CD4-positive, alpha-beta memory T cell (primary cell): ENCODE results near the gene TUBB4A. TPM values are rescaled to one million over a fixed set of nuclear protein-coding genes. Genes with fewer than 3 reads are reported as not detected.
A peak's percentile ranks its signal among the peaks of the same experiment; 100 is the strongest.

Source experiments
- CTCF ChIA-PET: fragments of 350-600 bp; sonication (Branson Sonifier 250); formaldehyde crosslinking; loops from one replicate; lab custom pipeline; 2021; ENCODE audit warnings: inconsistent platforms; ENCODE audit not compliant: partially characterized antibody; lab: Charles Lee
- POLR2A ChIA-PET: fragments of 350-600 bp; sonication (Branson Sonifier 250); formaldehyde crosslinking; loops from one replicate; lab custom pipeline; 2021; ENCODE audit not compliant: partially characterized antibody; lab: Charles Lee
- DNase-seq, 5 donors: peaks; one replicate each; pipeline versions ENCODE4 v3.0.0 to v3.0.0-alpha.2; 2020 to 2022; ENCODE audit warnings: mixed read lengths in 1 of 5
- H3K27ac ChIP-seq: one replicate; pipeline ENCODE4 v1.7.0; 2013; ENCODE audit warnings: low read depth, low read length
- H3K27me3 ChIP-seq: 2 replicates; pipeline ENCODE4 v1.7.0; 2013; ENCODE audit warnings: mild to moderate bottlenecking, low read length, moderate library complexity; ENCODE audit not compliant: insufficient read depth
- H3K36me3 ChIP-seq: 2 replicates; pipeline ENCODE4 v1.7.0; 2013; ENCODE audit warnings: mild to moderate bottlenecking, low read length, moderate library complexity; ENCODE audit not compliant: insufficient read depth
- H3K4me1 ChIP-seq: 2 replicates; pipeline ENCODE4 v1.7.0; 2013; ENCODE audit warnings: mild to moderate bottlenecking, low read length, moderate library complexity; ENCODE audit not compliant: insufficient read depth
- H3K4me3 ChIP-seq, 2 donors: one replicate each; pipeline ENCODE4 v1.7.0; 2013; ENCODE audit warnings: low read length in 2 of 2, mild to moderate bottlenecking in 1 of 2
- H3K9me3 ChIP-seq, 2 donors: one replicate each; pipeline ENCODE4 v1.7.0; 2013; ENCODE audit warnings: low read length in 2 of 2, control low read depth in 1 of 2; ENCODE audit not compliant: control insufficient read depth in 1 of 2
- H3K27ac Mint-ChIP-seq, 7 donors: one replicate each; pipeline ENCODE4 v1.8.0; 2020 to 2021; ENCODE audit warnings: mixed read lengths in 7 of 7, mild to moderate bottlenecking in 6 of 7, inconsistent platforms in 3 of 7, moderate library complexity in 3 of 7
- H3K27me3 Mint-ChIP-seq, 2 donors: one replicate each; pipeline ENCODE4 v1.8.0; 2020 to 2021; ENCODE audit warnings: mixed read lengths in 2 of 2
- H3K36me3 Mint-ChIP-seq, 2 donors: one replicate each; pipeline ENCODE4 v1.8.0; 2020 to 2021; ENCODE audit warnings: mixed read lengths in 2 of 2, inconsistent platforms in 1 of 2, mild to moderate bottlenecking in 1 of 2
- H3K4me1 Mint-ChIP-seq, 4 donors: one replicate each; pipeline ENCODE4 v1.8.0; 2020 to 2021; ENCODE audit warnings: mixed read lengths in 4 of 4, mild to moderate bottlenecking in 1 of 4
- H3K4me3 Mint-ChIP-seq, 8 donors: one replicate each; pipeline ENCODE4 v1.8.0; 2020 to 2021; ENCODE audit warnings: mixed read lengths in 8 of 8, mild to moderate bottlenecking in 7 of 8, moderate library complexity in 6 of 8, inconsistent platforms in 3 of 8
- H3K9me3 Mint-ChIP-seq, 8 donors: one replicate each; pipeline ENCODE4 v1.8.0; 2020 to 2021; ENCODE audit warnings: mixed read lengths in 8 of 8, mild to moderate bottlenecking in 5 of 8, inconsistent platforms in 3 of 8, moderate library complexity in 1 of 8
- intact Hi-C: fragments of 100-400 bp; cut with micrococcal nuclease; formaldehyde crosslinking; loops from one replicate; pipeline ENCODE4 v1.15.1; 2023
- polyA plus RNA-seq, 2 donors: library from polyadenylated mRNA; unstranded; fragments of 300-500 nt; fragmentation: Illumina TruSeq; gene quantifications; one replicate each; pipeline ENCODE4 v1.2.3, GENCODE V29; 2021
- total RNA-seq, 2 experiments: library from RNA; stranded (reverse); gene quantifications; one replicate each; pipeline ENCODE4 v1.2.3, GENCODE V29; 2021

The TUBB4A gene
- total and polyA plus RNA-seq, 4 experiments from 2014 or later: 1.5 to 4.7 (median 2.9) TPM

DNA sequence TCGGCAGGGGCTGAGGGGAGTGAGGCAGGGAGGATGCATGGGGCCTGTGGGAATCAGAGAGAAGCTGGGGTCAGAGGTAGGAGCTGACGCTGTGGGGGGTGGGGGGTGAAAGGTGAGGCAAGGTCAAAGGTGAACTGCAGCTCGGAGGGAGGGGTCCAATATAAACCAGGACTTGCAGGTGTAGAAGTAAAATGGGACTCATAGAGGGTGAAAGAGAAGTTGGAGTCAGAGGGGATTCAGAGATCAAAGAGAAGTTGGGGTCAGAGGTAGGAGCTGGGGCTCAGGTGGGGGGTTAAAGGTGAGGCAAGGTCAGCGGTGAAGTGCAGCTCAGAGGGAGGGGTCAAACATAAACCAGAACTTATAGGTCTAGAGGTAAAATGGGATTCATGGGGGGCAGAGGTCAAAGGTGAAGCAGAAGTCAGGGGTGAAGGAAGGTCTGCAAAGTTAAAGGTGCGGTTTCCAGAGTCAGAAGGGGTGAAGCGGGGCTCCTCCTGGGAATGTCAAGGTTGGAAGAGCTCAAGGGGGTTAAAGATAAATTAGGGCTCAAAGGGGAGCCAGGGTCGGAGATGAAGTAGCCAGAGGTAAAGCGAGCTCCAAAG lies 7.6 kb downstream of the TUBB4A start:
- CTCF ChIA-PET: no interaction called here

DNA sequence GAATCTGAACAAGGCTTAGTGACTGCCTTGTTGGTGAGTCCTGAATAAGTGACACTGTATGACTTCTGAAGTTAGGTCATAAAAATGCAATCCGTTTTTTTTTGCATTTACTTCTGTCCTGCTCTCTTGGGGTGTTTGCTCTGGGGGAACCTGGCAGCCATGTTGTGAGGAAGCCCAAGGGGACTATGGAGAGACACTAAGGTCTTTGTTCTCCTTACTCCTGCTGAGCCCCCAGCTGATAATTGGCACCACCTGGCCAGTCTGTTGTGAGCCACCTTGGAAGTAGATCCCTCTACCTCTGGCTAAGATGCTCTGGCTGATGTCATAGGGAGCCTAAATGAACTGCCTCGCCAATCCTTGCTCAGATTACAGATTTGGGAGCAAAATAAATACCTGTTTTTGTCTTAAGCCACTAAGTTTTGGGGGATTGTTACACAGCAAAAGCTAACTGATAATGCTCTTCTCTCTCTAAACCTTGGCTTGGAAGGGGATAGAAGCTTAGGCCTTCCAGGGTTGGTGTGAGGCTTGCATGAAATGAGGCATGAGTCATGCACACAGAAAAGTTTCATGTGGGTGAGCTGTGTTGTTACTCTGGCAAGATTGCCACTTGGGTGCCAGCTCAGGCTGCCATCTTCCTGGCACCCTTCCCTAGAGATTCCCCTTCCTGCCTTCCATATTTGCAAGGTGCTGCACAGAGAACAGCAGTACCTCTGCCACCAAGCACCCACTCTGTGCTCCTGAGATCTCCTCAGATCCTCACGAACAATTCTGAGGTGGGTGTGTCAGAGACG lies 10.1 kb downstream of the TUBB4A start:
- Histone ChIP-seq H3K36me3 (no peaks in the 10 kb centered on the region), H3K27me3 (no peaks in the 10 kb centered on the region), H3K4me1 (peaks cover 13% of the 10 kb centered on the region), H3K4me3 (no peak overlapping the region), H3K9me3 (no peaks in the 10 kb centered on the region), H3K27ac (no peak overlapping the region)
- Mint-ChIP-seq H3K4me3 (no peak overlapping the region), H3K27me3 (no peaks in the 10 kb centered on the region), H3K36me3 (peaks cover 0 to 3% of the 10 kb centered on the region in 2 donors), H3K27ac (peak overlapping the region in 1 of 7 donors; percentile 48), H3K9me3 (peaks cover 0 to 9% (median 3%) of the 10 kb centered on the region in 8 donors), H3K4me1 (peaks cover 10 to 21% (median 12%) of the 10 kb centered on the region in 4 donors)
- no peak for DNase-seq
- ChIA-PET POLR2A (interaction anchor here (2.1 kb wide), 1 partner anchor 10 kb away, joined by 9 read pairs; the partner anchor contains the start of gene DENND1C), CTCF (interaction anchor here (1.3 kb wide), 1 partner anchor 11 kb away, joined by 3 read pairs; no protein-coding TSS in a partner anchor)
- intact Hi-C loops: no loop called here

More for the DNA sequence above, 7.6 kb downstream of the TUBB4A start:
- H3K4me3 ChIP-seq: no peak overlapping the region
- H3K27ac ChIP-seq: no peak overlapping the region
- Mint-ChIP-seq H3K4me1 (peaks cover 9 to 16% (median 13%) of the 10 kb centered on the region in 4 donors), H3K27me3 (peaks cover 0 to 4% of the 10 kb centered on the region in 2 donors), H3K27ac (peak overlapping the region in 1 of 7 donors; percentile 86), H3K9me3 (peaks cover 0 to 9% (median 3%) of the 10 kb centered on the region in 8 donors), H3K4me3 (no peak overlapping the region), H3K36me3 (peaks cover 0 to 3% of the 10 kb centered on the region in 2 donors)
- intact Hi-C loops: no loop called here
- H3K9me3 ChIP-seq: no peaks in the 10 kb centered on the region
- POLR2A ChIA-PET: no interaction called here
- DNase-seq: no peak
- H3K27me3 ChIP-seq: no peaks in the 10 kb centered on the region
- no peaks in the 10 kb centered on the region for H3K36me3 ChIP-seq
- peaks cover 7% of the 10 kb centered on the region for H3K4me1 ChIP-seq

DNA sequence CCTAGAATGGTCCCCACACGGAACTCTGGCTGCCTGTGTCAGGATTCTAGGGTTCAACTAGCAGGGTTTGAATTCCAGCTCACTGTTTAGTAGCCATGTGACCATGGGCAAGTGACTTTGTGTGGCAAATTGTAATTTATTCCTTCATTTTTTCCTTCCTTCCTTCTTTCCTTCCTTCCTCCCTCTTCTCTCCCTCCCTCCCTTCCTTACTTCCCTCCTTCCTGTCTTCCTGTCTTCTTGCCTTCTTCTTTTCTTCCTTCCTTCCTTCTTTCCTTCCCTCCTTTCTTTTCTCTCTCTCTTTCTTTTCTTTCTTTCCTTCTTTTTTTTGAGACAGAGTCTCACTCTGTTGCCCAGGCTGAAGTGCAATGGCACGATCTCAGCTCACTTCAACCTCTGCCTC lies 12.0 kb downstream of the TUBB4A start:
- Histone ChIP-seq H3K4me3 (peak overlapping the region in 1 of 2 donors; percentile 43), H3K36me3 (no peaks in the 10 kb centered on the region), H3K27me3 (no peaks in the 10 kb centered on the region), H3K27ac (peak overlapping the region; percentile 41), H3K9me3 (no peaks in the 10 kb centered on the region), H3K4me1 (peaks cover 13% of the 10 kb centered on the region)
- Mint-ChIP-seq H3K4me3 (peak overlapping the region; percentile 77 to 88 (median 82)), H3K9me3 (peaks cover 0 to 9% (median 3%) of the 10 kb centered on the region in 8 donors), H3K4me1 (peaks cover 10 to 21% (median 12%) of the 10 kb centered on the region in 4 donors), H3K36me3 (peaks cover 0 to 3% of the 10 kb centered on the region in 2 donors), H3K27me3 (no peaks in the 10 kb centered on the region), H3K27ac (peak overlapping the region; percentile 39 to 91 (median 75))
- no peak for DNase-seq
- ChIA-PET CTCF (interaction anchor here (1.5 kb wide), 1 partner anchor 27 kb away, joined by 4 read pairs; no protein-coding TSS in a partner anchor), POLR2A (interaction anchor here (0.8 to 1.5 kb wide), 2 partner anchors 9 to 118 kb away, joined by 3 to 11 read pairs; partner anchors contain the start of gene DENND1C)
- intact Hi-C loops: no loop called here

DNA sequence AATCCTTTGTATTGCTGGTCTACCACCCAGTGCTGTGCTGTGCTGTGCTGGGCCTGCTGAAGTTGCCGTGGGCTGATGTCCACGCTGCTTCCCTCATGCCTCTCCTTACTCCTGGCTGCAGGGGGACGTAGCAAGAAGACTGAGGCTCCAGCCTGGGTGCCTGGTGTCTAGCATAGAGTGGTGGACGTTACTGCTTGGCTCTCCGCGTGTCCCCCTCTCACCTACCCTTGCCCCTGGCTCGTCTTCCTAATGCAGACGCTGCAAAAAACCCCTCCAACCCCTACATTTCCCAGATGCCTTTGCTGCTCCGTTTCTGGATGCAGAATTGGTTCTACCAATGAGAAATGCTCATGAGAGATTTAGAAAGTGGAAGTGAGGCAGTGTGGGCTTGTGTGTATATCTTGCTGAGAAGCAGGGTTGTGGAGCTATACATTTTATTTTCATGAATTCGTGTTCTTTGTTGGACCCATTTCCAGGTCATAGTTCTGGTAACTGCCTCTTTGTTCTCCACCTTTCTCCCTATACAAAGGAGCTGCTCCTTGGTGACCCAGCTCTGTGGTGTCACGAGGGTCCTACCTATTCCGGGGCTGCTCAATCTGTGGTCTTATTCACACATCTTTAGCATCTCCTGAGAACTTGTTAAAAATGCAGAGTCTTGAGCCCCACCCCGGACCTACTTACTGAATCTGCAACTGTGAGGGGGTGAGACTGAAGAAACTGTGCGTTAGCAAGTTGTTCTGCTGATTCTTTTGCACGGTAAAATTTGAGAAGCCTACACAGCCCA lies 12.6 kb downstream of the TUBB4A start:
- ChIA-PET CTCF (no interaction called here), POLR2A (interaction anchor here (1.5 kb wide), 1 partner anchor 8 kb away, joined by 11 read pairs; the partner anchor contains the start of gene DENND1C)
- intact Hi-C loops: no loop called here
- peak overlapping the region; percentile 41 for H3K27ac ChIP-seq
- H3K36me3 Mint-ChIP-seq: peaks cover 0 to 3% of the 10 kb centered on the region in 2 donors
- DNase-seq: peak in 1 of 5 donors; percentile 10
- no peaks in the 10 kb centered on the region for H3K36me3 ChIP-seq
- H3K27ac Mint-ChIP-seq: peak overlapping the region; percentile 39 to 80 (median 74)
- H3K9me3 Mint-ChIP-seq: peaks cover 0 to 9% (median 3%) of the 10 kb centered on the region in 8 donors
- H3K4me1 ChIP-seq: peaks cover 13% of the 10 kb centered on the region
- H3K9me3 ChIP-seq: no peaks in the 10 kb centered on the region
- H3K27me3 Mint-ChIP-seq: no peaks in the 10 kb centered on the region
- peak overlapping the region; percentile 34 to 43 for H3K4me3 ChIP-seq
- peak overlapping the region; percentile 77 to 88 (median 82) for H3K4me3 Mint-ChIP-seq
- H3K4me1 Mint-ChIP-seq: peaks cover 10 to 21% (median 12%) of the 10 kb centered on the region in 4 donors
- no peaks in the 10 kb centered on the region for H3K27me3 ChIP-seq

DNA sequence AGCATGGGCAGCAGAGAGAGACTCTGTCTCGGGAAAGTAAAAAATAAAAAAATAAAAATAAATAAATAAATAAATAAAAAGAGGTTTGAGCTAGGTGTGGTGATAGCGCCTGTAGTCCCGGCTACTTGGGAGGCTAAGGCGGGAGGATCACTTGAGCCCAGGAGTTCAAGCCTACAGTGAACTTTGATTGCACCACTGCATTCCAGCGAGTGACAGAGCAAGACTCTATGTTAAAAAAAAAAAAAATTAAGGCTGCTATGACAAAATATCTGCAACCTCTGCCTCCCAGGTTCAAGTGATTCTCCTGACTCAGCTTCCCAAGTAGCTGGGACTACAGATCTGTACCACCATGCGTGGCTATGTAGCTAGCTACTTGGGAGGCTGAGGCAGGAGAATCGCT lies 17.3 kb downstream of the TUBB4A start:
- no peak overlapping the region for H3K27ac ChIP-seq
- no peaks in the 10 kb centered on the region for H3K36me3 ChIP-seq
- no peak overlapping the region for H3K27ac Mint-ChIP-seq
- peaks cover 39% of the 10 kb centered on the region for H3K4me1 ChIP-seq
- intact Hi-C loops: no loop called here
- H3K27me3 Mint-ChIP-seq: no peaks in the 10 kb centered on the region
- no peaks in the 10 kb centered on the region for H3K9me3 ChIP-seq
- POLR2A ChIA-PET: interaction anchor here (1.9 kb wide), 1 partner anchor 60 kb away, joined by 4 read pairs; the partner anchor contains the start of gene KHSRP
- no peaks in the 10 kb centered on the region for H3K9me3 Mint-ChIP-seq
- no peaks in the 10 kb centered on the region for H3K27me3 ChIP-seq
- no peak for DNase-seq
- peaks cover 25 to 46% (median 30%) of the 10 kb centered on the region in 4 donors for H3K4me1 Mint-ChIP-seq
- H3K36me3 Mint-ChIP-seq: peaks cover 3 to 15% of the 10 kb centered on the region in 2 donors
- no peak overlapping the region for H3K4me3 Mint-ChIP-seq
- CTCF ChIA-PET: interaction anchor here (0.6 kb wide), 1 partner anchor 419 kb away, joined by 5 read pairs; no protein-coding TSS in a partner anchor
- no peak overlapping the region for H3K4me3 ChIP-seq

DNA sequence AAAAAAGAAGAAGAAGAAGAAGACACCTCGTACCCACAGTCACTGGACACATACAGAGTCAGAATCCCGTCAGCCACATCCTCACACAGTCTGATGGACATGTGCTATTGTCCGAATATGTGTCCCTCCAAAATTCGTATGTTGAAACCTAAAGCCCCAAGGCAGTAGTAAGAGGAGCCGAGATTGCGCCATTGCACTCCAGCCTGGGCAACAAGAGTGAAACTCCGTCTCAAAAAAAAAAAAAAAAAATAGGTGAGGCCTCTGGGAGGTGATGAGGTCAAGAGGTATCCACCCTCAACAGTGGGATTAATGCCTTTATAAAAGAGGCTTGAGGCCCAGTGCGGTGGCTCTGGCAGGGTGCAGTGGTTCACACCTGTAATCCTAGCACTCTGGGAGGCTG lies 17.9 kb downstream of the TUBB4A start:
- ChIA-PET POLR2A (no interaction called here), CTCF (interaction anchor here (0.6 kb wide), 1 partner anchor 420 kb away, joined by 5 read pairs; no protein-coding TSS in a partner anchor)
- Mint-ChIP-seq H3K4me3 (no peak overlapping the region), H3K36me3 (peaks cover 3 to 15% of the 10 kb centered on the region in 2 donors), H3K4me1 (peaks cover 21 to 46% (median 28%) of the 10 kb centered on the region in 4 donors), H3K9me3 (no peaks in the 10 kb centered on the region), H3K27me3 (no peaks in the 10 kb centered on the region), H3K27ac (peak overlapping the region in 3 of 7 donors; percentile 52 to 93 (median 59))
- Histone ChIP-seq H3K27me3 (no peaks in the 10 kb centered on the region), H3K4me3 (no peak overlapping the region), H3K36me3 (no peaks in the 10 kb centered on the region), H3K9me3 (no peaks in the 10 kb centered on the region), H3K4me1 (peaks cover 39% of the 10 kb centered on the region), H3K27ac (no peak overlapping the region)
- intact Hi-C loops: no loop called here
- no peak for DNase-seq
